ENCODE measurements around the gene RTRAF. TPM values are rescaled to one million over a fixed set of nuclear protein-coding genes. Genes with fewer than 3 reads are reported as not detected.

The RTRAF gene
- total and polyA plus RNA-seq, 10 of the 15 experiments (the other 5 are each of a cell fraction or from before 2014, with no cell fraction given), result 248 to 540 (median 368) TPM

- CTCF ChIA-PET, result interaction anchor here (1.1 to 2.0 kb wide), 2 partner anchors 21 to 91 kb away, joined by 4 to 11 read pairs; no protein-coding TSS in a partner anchor
- POLR2A ChIA-PET, result no interaction called here
- Histone ChIP-seq H3K9ac (ENCODE audit: control insufficient read depth, insufficient read depth, low read length) (no peak overlapping the region), H2AFZ (ENCODE audit: control insufficient read depth, low read depth, low read length) (no peak overlapping the region), H3K4me3 (no peak overlapping the region), H3K36me3 (ENCODE audit: control insufficient read depth in 2 of 2, insufficient read depth in 2 of 2, low read length in 1 of 2) (peaks cover 0 to 3% of the 10 kb centered on the region in 2 experiments; a peak in 2 of 4 replicates), H3K27ac (ENCODE audit: control insufficient read depth, insufficient read depth) (no peak overlapping the region), H3K4me1 (ENCODE audit: control insufficient read depth, insufficient read depth, low read length) (no peaks in the 10 kb centered on the region), H4K20me1 (ENCODE audit: control insufficient read depth, insufficient read depth) (no peaks in the 10 kb centered on the region), H3K4me2 (ENCODE audit: control insufficient read depth, insufficient read depth) (no peak overlapping the region), H3K79me2 (ENCODE audit: control insufficient read depth, insufficient read depth, low read length) (no peaks in the 10 kb centered on the region), H3K27me3 (replicated peaks in 1 of 2; ENCODE audit: control insufficient read depth in 2 of 2, insufficient read depth in 2 of 2, low read length in 1 of 2) (no peaks in the 10 kb centered on the region), H3K9me3 (replicated peaks; ENCODE audit: control insufficient read depth, insufficient read depth, low read length) (no peaks in the 10 kb centered on the region; the same call in 2 of the 3 replicates)
- BruUV-seq (replicated peaks), result no TSS peak
- TF ChIP-seq MEF2A (IDR thresholded peaks at IDR 0.05; ENCODE audit: insufficient read depth, low read depth, low read length), result no peak
- TF ChIP-seq MYB (IDR thresholded peaks at IDR 0.05; ENCODE audit: borderline replicate concordance, low read depth, low read length), result no peak
- no peak for TF ChIP-seq MEF2B (IDR thresholded peaks at IDR 0.05; ENCODE audit: partially characterized antibody, poor library complexity, severe bottlenecking)
- no peak for TF ChIP-seq RAD51 (IDR thresholded peaks at IDR 0.05)
- TF ChIP-seq SMAD1 (IDR thresholded peaks at IDR 0.05; ENCODE audit: low read depth, partially characterized antibody), result no peak
- no peak for TF ChIP-seq HDGF (IDR thresholded peaks at IDR 0.05)
- TF ChIP-seq YY1 (IDR thresholded peaks at IDR 0.05; ENCODE audit: low read depth, low read length), result no peak
- no peak for TF ChIP-seq BCL3 (IDR thresholded peaks at IDR 0.05; ENCODE audit: borderline replicate concordance, insufficient read depth, low read depth, low read length, poor library complexity, severe bottlenecking)
- no peak for TF ChIP-seq CHD4 (IDR thresholded peaks at IDR 0.05)
- no peak for TF ChIP-seq KDM1A (IDR thresholded peaks at IDR 0.05; ENCODE audit: borderline replicate concordance)
- no peak for TF ChIP-seq ATF2 (IDR thresholded peaks at IDR 0.05; ENCODE audit: low read length)
- no peak for TF ChIP-seq GATAD2B (conservative IDR thresholded peaks at IDR 0.05; ENCODE audit: low read depth)
- no peak for TF ChIP-seq ZZZ3 (IDR thresholded peaks at IDR 0.05; ENCODE audit: control insufficient read depth, insufficient read length, low read depth)
- TF ChIP-seq TCF12 (IDR thresholded peaks at IDR 0.05; ENCODE audit: low read depth, low read length), result no peak
- no peak for TF ChIP-seq ATF3 (IDR thresholded peaks at IDR 0.05; ENCODE audit: borderline replicate concordance, extremely low read depth, low read depth, low read length)
- TF ChIP-seq SUPT20H (IDR thresholded peaks at IDR 0.05; ENCODE audit: borderline replicate concordance, control insufficient read depth, low read depth, low read length), result no peak
- no peak for TF ChIP-seq ZNF384 (IDR thresholded peaks at IDR 0.05; ENCODE audit: borderline replicate concordance, low read depth, low read length)
- no peak for TF ChIP-seq SRF (IDR thresholded peaks at IDR 0.05; ENCODE audit: low read depth in 2 of 2, low read length in 2 of 2)
- FAIRE-seq (no peak), DNase-seq (ENCODE audit: low read depth, low spot score) (no peak), ATAC-seq (no peak)
- SMC1A ChIA-PET (ENCODE audit: uncharacterized antibody, unreplicated experiment), result no interaction called here
- intact Hi-C loops (cut with micrococcal nuclease; ENCODE audit: unreplicated experiment), result no loop called here
- WGBS (ENCODE audit: insufficient coverage, insufficient replicate concordance, low lambda C conversion rate, missing lambda C conversion rate), result 100% methylated on average over 2 of the region's 2 CpGs
- in situ Hi-C loops (cut with MboI), result no loop called here
- RAD21 ChIA-PET (ENCODE audit: unreplicated experiment), result no interaction called here
These were observed 31.4 kb upstream of the RTRAF start for GRCh38 chr14:51957950-51958349.
